ENCODE measurements around the gene C1orf50.

The C1orf50 gene

GRCh38 chr1:42824481-42825035 is 57.5 kb downstream of the C1orf50 start:
- CTCF ChIA-PET: no interaction called here
- no peak overlapping the region for H3K27ac ChIP-seq
- POLR2A ChIA-PET (ENCODE audit: low non-redundant PET): no interaction called here
- DNase-seq (ENCODE audit: low spot score): no peak
- TF ChIP-seq CTCF (conservative IDR thresholded peaks at IDR 0.05; ENCODE audit: low read depth): no peak

GRCh38 chr1:42825036-42825851 is 58.2 kb downstream of the C1orf50 start:
- no peak for DNase-seq (ENCODE audit: low spot score)
- ChIA-PET CTCF (interaction anchor here (0.7 kb wide), 1 partner anchor 10 kb away, joined by 3 read pairs; no protein-coding TSS in a partner anchor), POLR2A (ENCODE audit: low non-redundant PET) (interaction anchor here (0.6 kb wide), 1 partner anchor 8 kb away, joined by 4 read pairs; no protein-coding TSS in a partner anchor)
- H3K27ac ChIP-seq: no peak overlapping the region
- TF ChIP-seq CTCF (conservative IDR thresholded peaks at IDR 0.05; ENCODE audit: low read depth): no peak

Data from RWPE1 (cell line).